ENCODE data around the gene ATP8A2.

Gene ATP8A2

GRCh38 chr13:25493931-25494640 lies 122.3 kb downstream of the ATP8A2 start:
- TF ChIP-seq SIN3A (IDR thresholded peaks at IDR 0.05; ENCODE audit: borderline replicate concordance, insufficient read depth, low read length) (no peak), REST (IDR thresholded peaks at IDR 0.05; ENCODE audit: insufficient read depth in 1 of 2, low read depth in 2 of 2, low read length in 2 of 2) (peak in 1 of 2 experiments; percentile 87; a peak in 2 of 4 replicates)

GRCh38 chr13:25494698-25495411 lies 123.1 kb downstream of the ATP8A2 start:
- TF ChIP-seq REST (IDR thresholded peaks at IDR 0.05; ENCODE audit: insufficient read depth in 1 of 2, low read depth in 2 of 2, low read length in 2 of 2) (no peak), FOXP2 (optimal IDR thresholded peaks at IDR 0.05; ENCODE audit: borderline replicate concordance, extremely low read depth, extremely low read length, insufficient read depth) (no peak), SIN3A (IDR thresholded peaks at IDR 0.05; ENCODE audit: borderline replicate concordance, insufficient read depth, low read length) (no peak), TAF1 (IDR thresholded peaks at IDR 0.05; ENCODE audit: borderline replicate concordance, insufficient read depth, low read length) (no peak), POLR2AphosphoS5 (IDR thresholded peaks at IDR 0.05; ENCODE audit: low read depth, low read length) (no peak)

GRCh38 chr13:25501231-25501630 lies 129.5 kb downstream of the ATP8A2 start:
- no peak for TF ChIP-seq SIN3A (IDR thresholded peaks at IDR 0.05; ENCODE audit: borderline replicate concordance, insufficient read depth, low read length)
- no peak for TF ChIP-seq TAF1 (IDR thresholded peaks at IDR 0.05; ENCODE audit: borderline replicate concordance, insufficient read depth, low read length)
- TF ChIP-seq FOXP2 (optimal IDR thresholded peaks at IDR 0.05; ENCODE audit: borderline replicate concordance, extremely low read depth, extremely low read length, insufficient read depth), result no peak
- no peak for TF ChIP-seq POLR2AphosphoS5 (IDR thresholded peaks at IDR 0.05; ENCODE audit: low read depth, low read length)
- TF ChIP-seq REST (IDR thresholded peaks at IDR 0.05; ENCODE audit: insufficient read depth in 1 of 2, low read depth in 2 of 2, low read length in 2 of 2), result no peak

- TF ChIP-seq TAF1 (IDR thresholded peaks at IDR 0.05; ENCODE audit: borderline replicate concordance, insufficient read depth, low read length) (no peak), POLR2AphosphoS5 (IDR thresholded peaks at IDR 0.05; ENCODE audit: low read depth, low read length) (no peak), REST (IDR thresholded peaks at IDR 0.05; ENCODE audit: insufficient read depth in 1 of 2, low read depth in 2 of 2, low read length in 2 of 2) (no peak), FOXP2 (optimal IDR thresholded peaks at IDR 0.05; ENCODE audit: borderline replicate concordance, extremely low read depth, extremely low read length, insufficient read depth) (no peak), SIN3A (IDR thresholded peaks at IDR 0.05; ENCODE audit: borderline replicate concordance, insufficient read depth, low read length) (no peak)
Observed at GRCh38 chr13:25502031-25502430, 130.3 kb downstream of the ATP8A2 start.

Data from PFSK-1 (cell line).